GM12891 (cell line): ENCODE results near the gene PCDHGA9.
"Not testable (repeated sequence)": the region's sequence is repeated elsewhere in the genome, so short reads cannot be mapped to it uniquely, and the experiment has no call there.

Source experiments
- PAX5 ChIP-seq: IDR thresholded peaks from 2 replicates; pipeline ENCODE4 v1.6.1; 2011; ENCODE audit warnings: low read length, moderate library complexity, mild to moderate bottlenecking; ENCODE audit not compliant: insufficient read depth, severe bottlenecking
- POLR2A ChIP-seq: IDR thresholded peaks from 2 replicates; pipeline ENCODE4 v1.6.1; 2011; ENCODE audit warnings: low read depth, low read length, control low read depth
- POLR2AphosphoS5 ChIP-seq: IDR thresholded peaks from 2 replicates; pipeline ENCODE4 v1.6.1; 2011; ENCODE audit warnings: low read depth, low read length, control low read depth
- TAF1 ChIP-seq: IDR thresholded peaks from 2 replicates; pipeline ENCODE4 v1.6.1; 2011; ENCODE audit warnings: low read depth, low read length, control low read depth

DNA sequence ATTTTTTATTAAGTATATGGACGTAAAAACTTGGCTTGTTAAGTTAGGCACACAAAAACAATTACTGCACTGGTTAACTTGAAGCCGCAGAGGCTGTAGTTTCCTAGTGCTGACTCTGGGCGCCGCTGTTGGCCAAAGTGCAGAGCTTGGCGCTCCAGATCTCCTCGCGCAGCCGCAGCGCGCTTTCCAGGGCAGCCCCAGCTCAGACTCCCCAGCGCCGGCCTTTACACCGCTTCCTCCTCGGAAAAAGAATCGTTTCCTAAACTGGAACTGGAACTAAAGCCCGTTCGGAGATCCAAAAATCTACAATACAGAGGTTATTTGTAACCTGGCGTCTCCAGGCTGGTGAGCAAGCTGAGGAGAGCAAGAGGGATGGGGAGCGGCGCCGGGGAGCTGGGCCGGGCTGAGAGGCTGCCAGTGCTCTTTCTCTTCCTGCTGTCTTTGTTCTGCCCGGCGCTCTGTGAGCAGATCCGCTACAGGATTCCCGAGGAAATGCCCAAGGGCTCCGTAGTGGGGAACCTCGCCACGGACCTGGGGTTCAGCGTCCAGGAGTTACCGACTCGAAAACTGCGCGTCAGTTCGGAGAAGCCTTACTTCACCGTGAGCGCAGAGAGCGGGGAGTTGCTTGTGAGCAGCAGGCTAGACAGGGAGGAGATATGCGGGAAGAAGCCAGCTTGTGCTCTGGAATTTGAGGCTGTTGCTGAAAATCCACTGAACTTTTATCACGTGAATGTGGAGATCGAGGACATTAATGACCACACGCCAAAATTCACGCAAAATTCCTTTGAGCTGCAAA, 4.6 kb upstream of the PCDHGA9 start, which contains the start of gene PCDHGB5:
- TF ChIP-seq TAF1, POLR2A, PAX5, POLR2AphosphoS5: not testable (repeated sequence)
